Uterus (tissue), 4 donors: ENCODE data around the gene SLIT3. TPM values are rescaled to one million over a fixed set of nuclear protein-coding genes. Genes with fewer than 3 reads are reported as not detected.

Experiments used
- DNase-seq, 2 donors: peaks; one replicate each; pipeline ENCODE4 v3.0.0-alpha.2; 2019 to 2020
- H3K27ac ChIP-seq, 2 donors: fragments of 200-600 bp; sonication (generic); 1 replicate in 1 of 2; 2 replicates in 1 of 2; pipeline ENCODE4 v1.5.1; 2016 to 2018
- H3K27me3 ChIP-seq, 2 donors: fragments of 200-600 bp; sonication (generic); one replicate each; pipeline ENCODE4 v1.5.1; 2018 to 2019; ENCODE audit warnings: control low read depth in 1 of 2
- H3K36me3 ChIP-seq, 2 donors: fragments of 200-600 bp; sonication (generic); one replicate each; pipeline ENCODE4 v1.5.1; 2019; ENCODE audit warnings: control low read depth in 1 of 2
- H3K4me1 ChIP-seq, 2 donors: fragments of 200-600 bp; sonication (generic); one replicate each; pipeline ENCODE4 v1.5.1; 2018 to 2019; ENCODE audit warnings: control low read depth in 1 of 2
- H3K4me3 ChIP-seq, 2 donors: fragments of 200-600 bp; sonication (generic); 1 replicate in 1 of 2; 2 replicates in 1 of 2; pipeline ENCODE4 v1.5.1; 2018 to 2019; ENCODE audit warnings: mild to moderate bottlenecking in 1 of 2
- H3K9me3 ChIP-seq, 2 donors: fragments of 200-600 bp; sonication (generic); one replicate each; pipeline ENCODE4 v1.5.1; 2019; ENCODE audit warnings: control low read depth in 1 of 2
- CTCF ChIP-seq, 4 experiments: fragments of 200-600 bp in 2 of 4; fragments of 450-650 bp in 2 of 4; sonication (generic) in 2 of 4; IDR thresholded peaks; one replicate each; pipeline ENCODE4 v1.5.1; 2016 to 2019; ENCODE audit warnings: antibody characterized with exemption in 4 of 4, mild to moderate bottlenecking in 2 of 4, moderate library complexity in 1 of 4
- POLR2A ChIP-seq, 2 donors: fragments of 450-650 bp; IDR thresholded peaks; one replicate each; pipeline ENCODE4 v1.6.1; 2016; ENCODE audit warnings: antibody characterized with exemption in 2 of 2, mild to moderate bottlenecking in 1 of 2, moderate library complexity in 1 of 2
- intact Hi-C: fragments of 100-400 bp; cut with DNase I; formaldehyde crosslinking; loops from one replicate; pipeline ENCODE4 v1.15.1; 2023; ENCODE audit warnings: low total_unique reads
- total RNA-seq, 4 donors: library from RNA; depleted of rRNA in 3 of 4; stranded (reverse); fragments of >200 nt in 3 of 4; gene quantifications; one replicate each; pipeline versions ENCODE4 v1.1.0 to v1.2.4, GENCODE V29; 2014 to 2023
- donor health status: DM: yes; HTN: yes; CAD: no.

SLIT3 gene
- total RNA-seq, 4 donors from 2014 or later: 9.4 to 62.2 (median 28.1) TPM

- no peak overlapping the region for H3K4me3 ChIP-seq
- no peak for DNase-seq
- H3K36me3 ChIP-seq: no peaks in the 10 kb centered on the region
- H3K27me3 ChIP-seq: no peaks in the 10 kb centered on the region
- intact Hi-C loops: no loop called here
- TF ChIP-seq CTCF (IDR thresholded peaks at IDR 0.05) (no peak), POLR2A (IDR thresholded peaks at IDR 0.05) (no peak)
- H3K27ac ChIP-seq: peak overlapping the region in 1 of 2 donors; percentile 14
- H3K9me3 ChIP-seq: no peaks in the 10 kb centered on the region
- H3K4me1 ChIP-seq: peaks cover 0 to 2% of the 10 kb centered on the region in 2 donors
Observed at GRCh38 chr5:169248996-169249395, 51.9 kb downstream of the SLIT3 start.

- Histone ChIP-seq H3K4me3 (no peak overlapping the region), H3K36me3 (no peaks in the 10 kb centered on the region), H3K4me1 (peaks cover 0 to 2% of the 10 kb centered on the region in 2 donors), H3K9me3 (no peaks in the 10 kb centered on the region), H3K27me3 (no peaks in the 10 kb centered on the region), H3K27ac (no peak overlapping the region)
- TF ChIP-seq CTCF (IDR thresholded peaks at IDR 0.05) (no peak), POLR2A (IDR thresholded peaks at IDR 0.05) (no peak)
- no peak for DNase-seq
- intact Hi-C loops: no loop called here
Observed at GRCh38 chr5:169248550-169248949, 52.4 kb downstream of the SLIT3 start.

GRCh38 chr5:169244812-169245211 lies 56.1 kb downstream of the SLIT3 start:
- Histone ChIP-seq H3K4me3 (no peak overlapping the region), H3K27me3 (no peaks in the 10 kb centered on the region), H3K27ac (no peak overlapping the region), H3K36me3 (no peaks in the 10 kb centered on the region), H3K4me1 (peaks cover 0 to 2% of the 10 kb centered on the region in 2 donors), H3K9me3 (peaks cover 0 to 3% of the 10 kb centered on the region in 2 donors)
- TF ChIP-seq CTCF (IDR thresholded peaks at IDR 0.05): no peak
- TF ChIP-seq POLR2A (IDR thresholded peaks at IDR 0.05): no peak
- intact Hi-C loops: no loop called here
- DNase-seq: no peak

GRCh38 chr5:169243651-169244422 lies 57.1 kb downstream of the SLIT3 start:
- intact Hi-C loops: no loop called here
- no peak for DNase-seq
- no peak overlapping the region for H3K4me3 ChIP-seq
- H3K27ac ChIP-seq: no peak overlapping the region
- peaks cover 0 to 3% of the 10 kb centered on the region in 2 donors for H3K9me3 ChIP-seq
- TF ChIP-seq POLR2A (IDR thresholded peaks at IDR 0.05): no peak
- no peak for TF ChIP-seq CTCF (IDR thresholded peaks at IDR 0.05)
- no peaks in the 10 kb centered on the region for H3K27me3 ChIP-seq
- H3K36me3 ChIP-seq: no peaks in the 10 kb centered on the region
- H3K4me1 ChIP-seq: peaks cover 0 to 2% of the 10 kb centered on the region in 2 donors

- Histone ChIP-seq H3K9me3 (peaks cover 0 to 3% of the 10 kb centered on the region in 2 donors), H3K4me1 (no peaks in the 10 kb centered on the region), H3K36me3 (no peaks in the 10 kb centered on the region), H3K27me3 (no peaks in the 10 kb centered on the region), H3K4me3 (no peak overlapping the region), H3K27ac (no peak overlapping the region)
- intact Hi-C loops: no loop called here
- DNase-seq: no peak
- TF ChIP-seq POLR2A (IDR thresholded peaks at IDR 0.05) (no peak), CTCF (IDR thresholded peaks at IDR 0.05) (no peak)
Observed at GRCh38 chr5:169242849-169243186, 58.1 kb downstream of the SLIT3 start.
